Activated T-cell treated with anti-CD3 and anti-CD28 coated beads for 4 hours (primary cell): ENCODE data around the gene TMF1.

Experiments
- DNase-seq: peaks from one replicate; pipeline ENCODE4 v3.0.0-alpha.2; 2020

TMF1 gene, protein sequence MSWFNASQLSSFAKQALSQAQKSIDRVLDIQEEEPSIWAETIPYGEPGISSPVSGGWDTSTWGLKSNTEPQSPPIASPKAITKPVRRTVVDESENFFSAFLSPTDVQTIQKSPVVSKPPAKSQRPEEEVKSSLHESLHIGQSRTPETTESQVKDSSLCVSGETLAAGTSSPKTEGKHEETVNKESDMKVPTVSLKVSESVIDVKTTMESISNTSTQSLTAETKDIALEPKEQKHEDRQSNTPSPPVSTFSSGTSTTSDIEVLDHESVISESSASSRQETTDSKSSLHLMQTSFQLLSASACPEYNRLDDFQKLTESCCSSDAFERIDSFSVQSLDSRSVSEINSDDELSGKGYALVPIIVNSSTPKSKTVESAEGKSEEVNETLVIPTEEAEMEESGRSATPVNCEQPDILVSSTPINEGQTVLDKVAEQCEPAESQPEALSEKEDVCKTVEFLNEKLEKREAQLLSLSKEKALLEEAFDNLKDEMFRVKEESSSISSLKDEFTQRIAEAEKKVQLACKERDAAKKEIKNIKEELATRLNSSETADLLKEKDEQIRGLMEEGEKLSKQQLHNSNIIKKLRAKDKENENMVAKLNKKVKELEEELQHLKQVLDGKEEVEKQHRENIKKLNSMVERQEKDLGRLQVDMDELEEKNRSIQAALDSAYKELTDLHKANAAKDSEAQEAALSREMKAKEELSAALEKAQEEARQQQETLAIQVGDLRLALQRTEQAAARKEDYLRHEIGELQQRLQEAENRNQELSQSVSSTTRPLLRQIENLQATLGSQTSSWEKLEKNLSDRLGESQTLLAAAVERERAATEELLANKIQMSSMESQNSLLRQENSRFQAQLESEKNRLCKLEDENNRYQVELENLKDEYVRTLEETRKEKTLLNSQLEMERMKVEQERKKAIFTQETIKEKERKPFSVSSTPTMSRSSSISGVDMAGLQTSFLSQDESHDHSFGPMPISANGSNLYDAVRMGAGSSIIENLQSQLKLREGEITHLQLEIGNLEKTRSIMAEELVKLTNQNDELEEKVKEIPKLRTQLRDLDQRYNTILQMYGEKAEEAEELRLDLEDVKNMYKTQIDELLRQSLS

DNA sequence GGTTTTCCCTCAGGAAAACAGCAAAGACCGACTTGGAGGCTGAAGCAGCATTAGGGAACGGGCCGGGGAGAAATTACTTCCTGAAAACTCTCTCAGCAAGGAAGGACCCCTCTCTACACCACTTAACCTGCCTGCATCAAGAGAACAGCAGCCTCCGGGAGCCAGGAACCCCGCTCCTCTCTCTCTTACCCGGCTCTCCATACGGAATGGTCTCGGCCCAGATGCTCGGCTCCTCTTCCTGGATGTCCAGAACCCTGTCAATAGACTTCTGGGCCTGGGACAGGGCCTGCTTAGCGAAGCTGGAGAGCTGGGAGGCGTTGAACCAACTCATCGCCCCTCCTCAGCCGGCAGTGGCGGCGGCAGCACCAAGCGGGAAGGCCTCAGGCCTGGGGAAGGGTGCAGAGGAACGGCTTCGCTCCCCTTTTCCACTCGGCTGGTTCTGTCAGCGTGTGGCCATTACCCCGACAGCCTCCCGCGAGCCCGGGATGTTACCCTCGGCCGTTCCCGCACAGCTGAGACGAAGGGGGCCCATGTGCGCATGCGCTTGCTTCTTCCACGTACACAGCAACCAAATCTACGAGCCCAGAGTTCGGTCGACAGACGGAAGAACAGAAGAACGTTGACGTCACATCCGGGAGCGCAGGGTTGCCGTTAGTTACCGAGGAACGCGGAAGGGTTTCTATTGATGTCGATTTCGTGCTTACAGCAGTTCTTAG, at the start of gene TMF1:
TMF1 (minus strand) TSS at position 578 of the 716 bp plus-strand sequence; CDS start at position 331, 247 bp downstream.
- DNase-seq: peak; percentile 98

DNA sequence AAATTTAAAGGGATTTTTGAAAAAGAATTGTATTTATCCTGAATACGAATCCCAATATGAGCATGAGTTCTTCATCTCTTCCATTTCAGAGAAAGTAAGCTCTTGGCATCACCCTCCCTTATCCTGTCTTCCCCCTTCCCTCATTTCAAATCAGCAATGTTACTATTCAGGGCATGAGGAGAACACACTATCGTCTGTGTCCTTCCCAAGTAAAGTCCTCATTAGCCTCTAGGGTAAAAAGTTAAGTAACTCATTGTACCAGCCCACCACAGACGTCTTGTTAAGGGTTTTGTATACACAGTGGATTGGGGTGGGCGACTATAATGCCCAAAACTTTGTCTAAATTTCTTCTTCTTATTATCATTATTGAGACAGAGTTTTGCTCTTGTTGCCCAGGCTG, 47.4 kb upstream of the TMF1 start:
- DNase-seq: no peak

DNA sequence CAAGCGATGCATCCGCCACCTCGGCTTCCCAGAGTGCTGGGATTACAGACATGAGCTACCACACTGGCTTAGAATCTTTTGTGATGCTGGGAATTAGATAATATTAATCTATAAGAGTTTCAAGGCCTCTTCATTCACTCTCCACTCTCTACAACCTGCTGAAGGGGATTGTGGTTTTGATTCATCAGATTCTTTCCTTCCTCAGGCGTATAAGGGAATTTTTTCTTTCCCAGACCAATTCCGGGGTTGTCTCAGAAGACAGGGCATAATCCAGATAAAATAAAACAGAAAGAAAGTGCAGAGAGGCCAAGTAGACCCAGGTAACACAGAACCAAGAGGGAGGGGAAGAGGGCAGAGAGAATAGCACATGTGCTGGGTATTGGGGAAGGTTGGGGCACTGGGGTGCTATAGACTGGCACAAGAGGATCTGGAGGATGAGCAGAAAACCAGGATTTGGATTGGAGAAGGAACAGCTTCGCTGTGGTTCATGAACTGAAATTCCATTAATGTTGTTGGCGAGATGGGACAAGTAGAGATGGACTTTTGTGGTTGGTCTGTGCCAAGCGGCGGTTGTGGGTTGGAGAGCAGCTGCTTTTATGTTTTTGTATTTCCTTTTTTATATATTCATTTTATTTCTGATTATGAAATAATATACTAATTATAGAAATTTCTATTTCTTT, 45.4 kb upstream of the TMF1 start:
- no peak for DNase-seq

DNA sequence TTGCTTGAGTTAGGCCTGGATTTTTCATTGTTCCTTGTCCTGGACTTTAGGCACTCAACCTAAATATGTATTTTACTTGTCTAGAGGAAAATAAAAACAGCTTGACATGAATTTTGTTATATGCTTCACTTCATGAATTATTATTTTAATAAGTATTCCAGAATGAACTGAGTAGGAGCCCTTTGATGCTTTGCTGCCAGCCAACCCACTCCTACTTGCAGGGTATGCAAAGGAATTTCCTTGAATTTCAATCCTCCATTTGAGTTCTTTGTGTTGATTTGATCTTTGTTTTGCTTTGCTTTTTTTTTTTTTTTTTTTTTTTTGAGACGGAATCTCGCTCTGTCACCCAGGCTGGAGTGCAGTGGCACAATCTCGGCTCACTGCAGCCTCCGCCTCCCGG, 44.2 kb upstream of the TMF1 start:
- no peak for DNase-seq

DNA sequence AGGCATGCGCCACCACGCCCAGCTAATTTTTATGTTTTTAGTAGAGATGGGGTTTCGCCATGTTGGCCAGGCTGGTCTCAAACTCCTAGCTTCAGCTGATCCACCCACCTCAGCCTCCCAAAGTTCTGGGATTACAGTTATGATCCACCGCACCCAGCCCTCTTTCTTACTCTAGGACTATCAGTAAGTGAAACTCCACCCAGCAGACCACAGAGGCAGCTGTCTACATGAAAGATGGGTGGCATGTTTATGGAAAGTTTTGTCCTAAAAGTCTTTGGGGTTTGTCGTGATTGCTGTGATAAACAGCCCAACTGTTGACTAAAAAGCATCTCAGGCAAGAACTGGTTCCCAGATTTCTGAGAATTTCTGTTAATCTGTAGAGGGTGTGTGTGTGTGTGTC, 43.5 kb upstream of the TMF1 start:
- DNase-seq: no peak

DNA sequence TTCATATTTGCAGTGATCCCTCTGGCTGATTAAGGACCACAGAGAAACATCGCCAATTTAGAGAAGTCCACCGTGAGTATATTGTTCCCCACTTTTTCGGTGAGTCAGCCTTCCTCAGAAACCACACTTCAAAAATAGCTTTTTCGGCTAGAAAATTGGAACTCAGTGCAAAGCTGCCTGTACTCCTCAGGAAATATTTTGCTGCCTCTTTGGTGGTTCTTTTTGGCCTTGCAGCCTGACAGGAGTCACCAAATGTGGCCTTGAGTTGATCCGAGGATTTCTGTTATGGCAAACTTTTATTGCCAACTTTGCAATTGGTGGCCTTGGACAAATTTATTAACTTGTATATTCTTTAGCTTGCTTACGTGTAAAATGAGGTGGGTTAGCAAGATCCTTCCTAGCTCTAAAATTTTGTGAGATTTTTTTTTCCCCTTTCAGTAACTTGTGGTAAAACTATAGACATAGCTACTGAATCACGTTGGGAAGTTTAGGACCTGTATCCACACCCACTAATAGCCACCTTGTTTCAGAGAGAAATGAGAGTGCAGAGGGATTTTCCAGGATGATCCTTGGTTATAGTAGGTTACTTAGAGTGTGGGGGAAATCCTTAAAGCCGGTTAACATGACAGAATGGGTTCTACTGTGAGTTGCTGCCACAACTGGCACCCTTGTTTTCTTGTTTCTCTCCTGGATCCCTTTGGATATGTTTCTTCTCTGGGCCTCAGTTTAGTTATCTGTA, 42.5 kb upstream of the TMF1 start:
- no peak for DNase-seq

DNA sequence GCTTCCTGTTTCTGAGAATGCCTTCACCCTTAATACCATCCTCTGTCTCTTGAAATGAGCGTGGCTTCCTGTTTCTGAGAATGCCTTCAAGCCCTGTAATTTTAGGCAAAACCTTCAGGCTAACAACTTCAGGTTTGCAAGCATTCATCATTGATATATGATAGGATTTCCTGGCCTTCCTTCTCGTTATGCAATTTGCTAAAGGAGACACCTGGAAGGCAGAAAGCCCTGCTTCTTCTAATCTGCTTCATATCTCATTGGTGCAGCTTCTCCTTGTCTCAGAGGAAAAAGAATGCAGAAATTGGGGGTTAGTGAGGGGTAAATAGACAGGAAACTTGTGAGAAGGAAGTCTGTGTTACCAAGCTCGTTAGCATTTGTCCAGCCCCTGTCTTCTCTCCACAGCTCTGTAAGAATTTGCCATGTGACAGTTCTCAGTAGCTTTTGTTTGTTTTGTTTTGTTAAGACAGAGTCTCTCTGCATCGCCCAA, 39.9 kb upstream of the TMF1 start:
- DNase-seq: no peak

DNA sequence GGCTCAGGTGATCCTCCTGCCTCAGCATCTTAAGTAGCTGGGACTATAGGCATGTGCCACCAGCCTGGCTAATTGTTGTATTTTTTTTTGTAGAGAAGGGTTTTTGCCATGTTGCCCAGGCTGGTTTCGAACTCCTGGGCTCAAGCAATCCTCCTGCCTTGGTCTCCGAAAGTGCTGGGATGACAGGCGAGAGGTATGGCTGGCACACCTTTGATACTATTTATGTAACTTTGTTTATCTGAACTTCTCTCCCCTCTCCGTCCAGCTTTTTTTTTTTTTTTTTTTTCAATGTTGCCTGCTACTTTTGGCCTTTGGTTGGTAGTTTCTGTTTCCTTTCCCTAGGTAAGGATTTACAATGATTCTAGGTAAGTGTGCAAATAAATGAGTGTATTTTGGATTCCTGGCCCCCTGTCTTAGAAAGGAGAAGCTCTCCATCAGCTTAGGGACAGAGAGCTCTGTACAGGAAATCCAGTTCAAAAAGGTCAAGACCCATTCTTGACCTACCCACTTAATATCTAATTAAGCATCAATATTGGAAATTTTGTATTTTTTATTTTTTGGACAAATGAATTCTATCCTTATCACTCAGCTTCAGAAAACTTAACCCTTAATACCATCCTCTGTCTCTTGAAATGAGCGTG, 39.4 kb upstream of the TMF1 start:
- no peak for DNase-seq

DNA sequence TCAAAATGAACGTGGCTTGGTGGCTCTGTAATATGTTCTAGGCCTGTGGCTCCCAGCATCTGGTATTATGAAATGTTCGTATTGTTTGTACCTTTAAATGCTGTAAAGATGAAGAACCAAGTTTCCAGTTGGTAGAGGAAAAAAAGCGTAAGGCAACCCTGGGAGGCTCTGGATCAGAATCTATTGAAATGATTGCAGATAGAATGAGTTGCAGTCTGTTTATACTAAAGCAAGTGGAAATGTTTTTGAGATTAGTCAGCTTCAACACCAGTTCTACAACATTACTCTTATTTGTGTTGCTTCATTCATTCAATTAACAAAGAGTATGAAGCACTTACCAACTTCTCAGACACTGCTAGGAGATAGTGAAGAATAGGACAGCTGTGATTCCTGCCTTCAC, 37.9 kb upstream of the TMF1 start:
- DNase-seq: no peak

DNA sequence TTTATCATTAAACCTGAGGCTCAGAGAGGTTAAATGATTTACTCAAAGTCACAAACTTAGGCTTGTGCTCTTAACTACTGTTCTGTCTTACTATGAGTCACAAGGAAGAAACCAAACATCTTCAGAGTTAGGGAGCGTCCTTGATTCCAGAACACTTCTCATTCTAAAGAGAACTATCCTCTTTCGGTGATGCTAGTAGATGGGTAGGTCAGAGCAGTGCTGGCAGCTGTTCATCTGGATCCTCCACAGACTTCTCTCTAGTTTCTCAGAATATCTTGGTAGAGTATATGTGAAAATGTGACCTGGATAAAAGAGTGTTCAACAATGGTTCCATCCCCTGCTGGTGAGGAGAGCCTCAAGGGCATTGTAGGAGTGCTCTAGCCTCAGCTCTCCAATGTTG, 35.9 kb upstream of the TMF1 start:
- no peak for DNase-seq

DNA sequence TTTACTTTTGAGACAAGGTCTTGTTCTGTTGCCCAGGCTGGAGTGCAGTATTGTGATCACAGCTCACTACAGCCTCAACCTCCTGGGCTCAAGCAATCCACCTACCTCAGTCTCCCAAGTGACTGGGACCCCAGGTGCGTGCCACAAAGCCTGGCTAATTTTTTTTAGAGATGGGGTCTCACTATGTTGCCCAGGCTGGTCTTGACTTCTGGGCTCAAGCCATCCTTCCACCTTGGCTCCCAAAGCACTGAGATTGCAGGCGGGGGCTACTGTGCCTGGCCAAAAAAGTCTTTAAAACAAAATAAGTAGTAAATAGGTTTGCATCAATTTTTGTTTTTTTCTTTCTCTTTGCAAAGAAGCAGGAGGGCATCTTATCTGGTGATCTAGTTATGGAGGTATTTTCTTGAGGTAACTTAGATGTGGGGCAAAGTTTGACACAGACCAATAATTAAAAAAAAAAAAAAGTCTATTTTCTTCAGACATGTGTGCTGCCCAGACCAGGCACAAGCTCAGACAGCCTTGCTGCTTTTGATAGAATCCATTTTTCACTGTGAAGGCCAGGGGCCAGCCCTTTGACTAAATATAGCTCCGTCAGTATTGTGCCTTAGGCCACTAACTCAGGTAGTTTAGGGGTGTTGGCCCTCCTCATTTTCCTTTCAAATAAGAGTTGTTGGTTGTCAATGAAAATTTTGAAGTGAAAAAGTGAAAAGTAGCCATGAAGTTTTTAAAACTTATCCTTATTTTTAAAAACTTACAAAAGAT, 35.1 kb upstream of the TMF1 start:
- no peak for DNase-seq

DNA sequence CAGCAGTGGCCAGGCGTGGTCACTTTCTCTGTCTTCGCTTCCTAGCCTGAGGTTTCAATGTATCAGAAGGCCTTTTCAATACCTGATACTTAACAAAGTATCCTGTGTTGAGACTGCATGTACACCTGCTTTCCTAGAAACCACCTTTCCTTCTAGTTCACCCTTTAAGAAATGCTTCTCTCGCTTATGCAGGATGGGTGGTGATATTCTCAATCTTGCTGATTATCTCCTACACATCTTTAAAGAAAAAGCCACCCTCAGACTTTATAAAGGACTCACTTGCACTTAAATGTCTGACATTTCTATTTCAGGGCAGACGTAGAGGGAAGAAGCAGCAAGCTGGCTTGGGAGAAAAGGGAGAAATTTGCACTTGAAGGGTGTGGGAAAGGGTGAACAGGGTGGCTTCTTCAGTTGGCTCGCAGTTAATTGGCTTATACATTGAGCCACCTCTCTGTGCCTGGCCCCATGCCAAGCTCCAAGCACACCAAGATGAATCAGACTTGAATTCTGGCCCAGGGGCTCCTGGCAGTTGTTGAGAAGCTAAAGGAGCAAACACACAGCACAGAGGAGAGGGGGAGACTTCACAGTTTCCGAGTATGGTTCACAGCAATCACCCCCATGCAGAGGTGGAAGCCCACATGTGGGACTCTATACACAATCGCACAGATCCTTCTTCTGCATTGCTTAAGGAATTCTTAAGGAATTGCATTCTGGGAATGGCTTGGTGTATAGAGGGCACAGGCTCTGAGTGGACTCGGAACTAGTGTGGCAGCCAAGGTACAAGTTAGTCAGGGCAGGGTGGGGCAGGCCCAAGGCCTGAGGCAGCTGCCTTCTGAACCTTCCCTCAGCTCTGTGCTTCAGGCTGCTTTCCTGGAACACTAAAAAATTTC, 33.9 kb upstream of the TMF1 start:
- peak; percentile 63 for DNase-seq

DNA sequence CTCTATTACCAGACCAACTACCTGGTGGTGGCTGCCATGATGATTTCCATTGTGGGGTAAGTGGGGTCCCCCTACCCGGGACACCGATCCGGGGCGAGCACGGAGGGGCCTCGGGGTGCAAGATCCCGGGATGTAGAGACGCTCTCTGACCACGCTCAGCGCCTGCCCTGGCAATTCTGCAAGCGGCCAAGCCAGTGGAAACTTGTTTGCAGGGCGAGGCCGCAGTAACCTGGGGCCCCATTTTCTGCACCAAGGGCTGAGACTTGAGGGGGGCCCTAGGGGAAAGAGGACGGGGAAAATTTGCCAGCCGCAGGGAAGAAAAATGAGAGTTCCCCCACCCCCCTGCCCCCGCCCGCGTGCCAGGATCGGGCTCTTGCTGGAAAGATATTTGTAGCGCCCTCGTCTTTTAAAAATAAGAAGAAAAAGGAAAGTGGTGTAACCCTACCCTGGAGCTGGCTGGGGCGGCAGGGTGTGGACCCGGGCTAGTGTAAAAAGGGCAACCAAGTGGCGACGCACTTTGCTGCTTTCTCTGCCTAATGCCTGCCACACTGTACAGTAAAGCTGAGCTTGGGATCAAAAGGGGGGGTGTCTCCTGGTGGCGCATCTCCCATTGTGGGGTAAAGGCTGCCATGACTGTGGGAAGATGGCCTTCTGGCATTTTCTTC, 33.2 kb upstream of the TMF1 start:
- DNase-seq: no peak

DNA sequence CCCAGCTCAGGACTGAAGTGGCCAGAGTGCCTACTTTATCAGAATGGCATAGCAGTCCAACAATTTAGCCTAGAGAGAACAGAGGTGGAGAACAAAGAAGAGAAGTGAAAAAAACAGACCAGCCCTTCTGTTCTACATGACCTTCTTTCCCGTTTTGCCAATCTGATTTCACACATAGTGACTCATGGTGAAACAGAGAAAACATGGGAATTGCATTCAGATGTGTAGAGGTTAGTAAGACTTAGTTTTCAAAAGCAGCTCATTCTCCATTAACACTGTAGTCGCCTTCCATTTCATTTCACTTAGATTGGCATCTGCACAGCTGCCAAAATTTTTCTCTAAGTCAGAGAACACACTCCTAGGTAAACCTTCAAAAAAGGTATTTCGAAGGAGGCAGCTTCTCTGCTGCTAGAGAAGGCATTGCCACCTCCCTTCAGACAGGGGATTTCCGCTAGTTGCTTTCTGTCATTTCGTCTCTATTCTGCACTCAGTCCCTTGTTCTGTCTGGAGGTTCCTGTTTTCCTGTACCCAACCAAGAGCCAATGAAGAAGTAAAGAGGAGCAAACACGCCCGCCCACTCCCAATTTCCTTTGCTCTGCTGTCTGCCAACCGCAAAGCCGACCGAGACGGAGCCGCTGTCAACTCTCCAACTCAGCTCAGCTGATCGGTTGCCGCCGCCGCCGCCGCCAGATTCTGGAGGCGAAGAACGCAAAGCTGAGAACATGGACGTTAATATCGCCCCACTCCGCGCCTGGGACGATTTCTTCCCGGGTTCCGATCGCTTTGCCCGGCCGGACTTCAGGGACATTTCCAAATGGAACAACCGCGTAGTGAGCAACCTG, 32.4 kb upstream of the TMF1 start, which contains the start of gene ARL6IP5:
ARL6IP5 (plus strand) TSS at position 612 of the 842 bp plus-strand sequence; CDS start at position 723, 111 bp downstream.
- DNase-seq: peak; percentile 82

DNA sequence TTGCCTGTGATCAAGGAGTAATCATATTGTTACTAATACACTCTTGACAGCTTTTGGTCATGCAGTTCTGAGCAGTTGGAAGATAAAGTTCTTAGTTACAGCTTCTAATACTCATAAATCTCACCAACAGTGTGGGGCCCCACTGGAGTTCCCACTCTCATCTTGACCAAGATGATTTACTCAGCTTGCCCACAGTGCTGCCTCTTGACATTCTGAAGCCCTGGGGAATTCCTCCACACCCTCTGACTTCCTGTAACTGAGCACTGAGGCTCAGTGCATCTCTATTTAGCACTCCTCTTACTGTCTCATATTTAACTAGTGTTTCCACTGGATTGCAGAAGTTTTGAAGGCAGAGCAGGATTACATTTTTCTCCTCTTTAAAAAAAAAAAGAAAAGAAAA, 30.7 kb upstream of the TMF1 start:
- DNase-seq: peak; percentile 53

DNA sequence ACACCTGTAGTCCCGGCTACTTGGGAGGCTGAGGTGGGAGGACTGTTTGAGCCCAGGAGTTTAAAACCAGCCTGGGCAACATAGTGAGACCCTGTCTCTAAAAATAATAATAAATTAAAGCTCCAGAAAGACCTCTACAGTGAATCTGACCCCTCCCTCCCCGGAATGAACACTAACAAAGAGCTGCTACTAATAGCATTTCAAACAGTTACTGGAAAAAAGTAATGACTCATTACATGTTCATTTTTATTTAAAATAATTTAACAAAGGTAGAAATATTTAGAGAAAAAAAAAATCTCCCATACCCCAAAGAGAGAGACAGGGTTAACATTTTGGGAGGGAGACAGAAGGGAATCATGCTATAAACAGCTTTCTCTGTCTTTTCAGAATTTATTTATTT, 30.2 kb upstream of the TMF1 start:
- DNase-seq: no peak

DNA sequence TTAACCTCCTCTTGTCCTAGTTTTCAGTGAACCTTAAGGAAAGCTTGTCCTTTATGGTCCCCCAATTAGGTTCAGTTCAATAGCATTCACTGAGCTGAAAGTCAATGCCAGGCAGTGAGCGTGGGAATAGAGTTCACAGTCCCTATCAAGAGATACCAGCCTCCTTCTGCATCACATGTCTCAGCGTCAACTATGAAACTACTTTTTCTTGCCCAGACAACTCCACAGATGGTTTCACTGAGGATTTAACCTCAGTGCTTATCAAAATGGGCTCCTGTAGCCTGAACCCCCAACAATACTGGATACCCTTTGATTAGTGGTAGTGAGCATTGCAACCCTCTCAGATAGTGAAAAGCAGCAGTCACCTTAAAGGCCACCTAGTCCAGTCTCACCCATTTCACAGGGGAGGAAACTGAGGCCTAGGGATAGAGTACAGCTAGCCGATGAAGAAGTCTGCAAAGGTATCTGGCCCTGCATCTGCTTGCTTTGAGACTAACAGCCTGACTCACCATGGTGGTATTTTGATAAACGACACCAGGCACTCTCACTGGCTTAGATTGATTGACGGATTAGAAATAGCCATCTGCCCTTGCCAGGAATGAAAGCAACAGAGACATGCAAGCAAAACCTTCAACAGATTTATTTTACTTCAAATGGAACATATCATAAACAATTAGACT, 29.6 kb upstream of the TMF1 start:
- no peak for DNase-seq
